Activated naive CD8-positive, alpha-beta T cell treated with anti-CD3 and anti-CD28 coated beads, Interleukin-2, amount 10 ng/mL, durations not matched to agents 7 days and 5 days (primary cell): ENCODE measurements around the gene ANXA11. TPM values are rescaled to one million over a fixed set of nuclear protein-coding genes. Genes with fewer than 3 reads are reported as not detected.
"Not testable (repeated sequence)": the region's sequence is repeated elsewhere in the genome, so short reads cannot be mapped to it uniquely, and the experiment has no call there.

Source experiments
- ATAC-seq: fragments of 150-1000 bp; cut with Tn5 transposase; one replicate; pipeline ENCODE4 v1.10.0; 2021; ENCODE audit warnings: low read depth, moderate library complexity
- POLR2A ChIA-PET: fragments of 350-600 bp; sonication (Branson Sonifier 250); formaldehyde crosslinking; loops from one replicate; lab custom pipeline; 2021; ENCODE audit warnings: antibody characterized with exemption; lab: Charles Lee
- DNase-seq: peaks from one replicate; pipeline ENCODE4 v3.0.0; 2021
- H3K27ac Mint-ChIP-seq: one replicate; pipeline ENCODE4 v1.8.0; 2022; ENCODE audit warnings: mild to moderate bottlenecking, mixed read lengths
- H3K27me3 Mint-ChIP-seq: one replicate; pipeline ENCODE4 v1.8.0; 2022; ENCODE audit warnings: mild to moderate bottlenecking, moderate library complexity, mixed read lengths
- H3K36me3 Mint-ChIP-seq: one replicate; pipeline ENCODE4 v1.8.0; 2021; ENCODE audit warnings: mild to moderate bottlenecking, mixed read lengths
- H3K4me1 Mint-ChIP-seq: one replicate; pipeline ENCODE4 v1.8.0; 2021; ENCODE audit warnings: mixed read lengths
- H3K4me3 Mint-ChIP-seq: one replicate; pipeline ENCODE4 v1.8.0; 2022; ENCODE audit warnings: mild to moderate bottlenecking, moderate library complexity, mixed read lengths
- H3K9me3 Mint-ChIP-seq: one replicate; pipeline ENCODE4 v1.8.0; 2021; ENCODE audit warnings: mixed read lengths
- total RNA-seq, 2 experiments: library from RNA; stranded (reverse); gene quantifications; one replicate each; pipeline ENCODE4 v1.2.3, GENCODE V29; 2021

The ANXA11 gene
- total RNA-seq, 2 experiments from 2014 or later, result 263 to 277 TPM

DNA sequence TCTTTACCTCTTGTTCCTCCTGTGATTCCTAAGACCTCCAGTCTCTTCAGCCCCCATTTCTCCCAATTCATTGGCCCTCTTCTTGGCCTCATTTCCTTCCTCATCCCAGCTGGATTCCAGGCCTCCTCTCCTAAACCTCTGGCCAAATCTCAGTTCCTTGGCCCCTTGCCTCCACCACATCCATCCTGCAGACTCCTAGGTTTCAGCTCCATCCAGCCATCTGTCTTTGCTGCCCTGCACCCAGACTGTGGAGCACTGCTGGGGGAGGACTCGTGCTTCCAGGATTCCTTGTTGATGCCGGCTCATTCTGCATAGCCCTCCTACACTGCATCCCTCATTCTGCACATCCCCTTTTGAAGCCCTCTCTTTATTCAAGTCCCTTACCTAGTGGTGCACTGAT is 66.1 kb downstream of the ANXA11 start:
- ATAC-seq (no peak), DNase-seq (no peak)
- no peak overlapping the region for H3K27ac Mint-ChIP-seq
- H3K27me3 Mint-ChIP-seq, result peaks cover 9% of the 10 kb centered on the region
- no peaks in the 10 kb centered on the region for H3K36me3 Mint-ChIP-seq
- H3K4me3 Mint-ChIP-seq, result no peak overlapping the region
- POLR2A ChIA-PET, result no interaction called here
- peaks cover 4% of the 10 kb centered on the region for H3K4me1 Mint-ChIP-seq
- H3K9me3 Mint-ChIP-seq, result no peaks in the 10 kb centered on the region

DNA sequence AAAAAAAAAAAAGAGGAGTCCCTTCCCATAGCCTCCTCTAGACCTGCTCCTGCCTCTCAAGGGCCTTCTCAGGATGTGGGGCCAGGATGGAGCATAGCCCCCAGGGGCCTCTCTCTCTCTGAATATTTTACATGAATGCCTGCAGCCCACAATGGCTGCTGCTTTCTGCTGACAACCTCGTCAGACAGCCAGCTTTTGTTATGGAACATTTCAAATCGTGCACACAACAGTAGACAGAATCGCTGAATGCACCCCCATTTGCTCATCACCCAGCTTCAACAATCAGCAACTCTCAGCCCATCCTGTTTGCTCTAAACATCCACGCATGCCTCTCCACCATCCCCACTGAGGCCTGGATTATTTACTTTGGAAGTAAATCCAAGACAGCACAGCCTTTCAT is 67.4 kb downstream of the ANXA11 start:
- no peak for DNase-seq
- ATAC-seq, result no peak
- peaks cover 1% of the 10 kb centered on the region for H3K4me1 Mint-ChIP-seq
- no peaks in the 10 kb centered on the region for H3K9me3 Mint-ChIP-seq
- no peak overlapping the region for H3K27ac Mint-ChIP-seq
- POLR2A ChIA-PET, result no interaction called here
- peaks cover 22% of the 10 kb centered on the region for H3K27me3 Mint-ChIP-seq
- H3K4me3 Mint-ChIP-seq, result no peak overlapping the region
- no peaks in the 10 kb centered on the region for H3K36me3 Mint-ChIP-seq

DNA sequence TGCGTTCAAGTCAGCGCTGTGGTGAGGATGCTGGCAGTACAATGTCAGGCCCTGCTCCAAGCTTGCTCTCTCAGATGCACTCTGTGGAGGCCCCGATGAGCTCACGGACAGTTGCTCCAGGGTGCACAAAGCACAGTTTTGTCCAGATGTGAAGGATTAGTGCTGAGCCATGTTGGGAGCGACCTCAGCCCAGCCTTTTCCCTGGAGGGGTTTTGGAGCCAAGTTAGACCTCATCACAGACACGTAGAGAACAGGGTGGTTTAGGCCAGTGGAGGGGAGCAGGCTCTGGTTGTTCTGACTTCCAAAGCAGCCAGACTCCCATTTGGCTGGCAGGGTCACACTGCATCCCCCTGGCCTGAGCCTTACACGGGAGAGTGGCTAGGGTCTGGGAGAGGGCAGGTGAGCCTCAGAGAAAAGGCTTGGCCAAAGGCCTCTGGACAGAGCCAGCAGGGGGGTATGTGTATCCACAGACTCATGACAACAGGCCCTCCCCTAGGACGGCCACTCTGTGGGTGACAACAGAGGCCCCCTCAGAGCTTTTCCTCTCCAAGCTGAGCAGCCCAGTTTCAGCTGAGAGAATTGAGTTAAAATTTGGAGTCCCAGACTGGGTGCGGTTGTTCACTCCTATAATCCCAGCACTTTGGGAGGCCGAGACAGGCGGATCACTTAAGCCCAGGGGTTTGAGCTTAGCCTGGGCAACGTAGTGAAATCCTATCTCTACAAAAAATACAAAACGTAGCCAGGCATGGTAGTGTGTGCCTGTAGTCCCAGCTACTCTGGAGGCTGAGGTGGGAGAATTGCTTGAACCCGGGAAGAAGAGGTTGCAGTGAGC is 68.1 kb downstream of the ANXA11 start:
- Mint-ChIP-seq H3K9me3 (no peaks in the 10 kb centered on the region), H3K4me3 (no peak overlapping the region), H3K27ac (no peak overlapping the region), H3K4me1 (peaks cover 3% of the 10 kb centered on the region), H3K27me3 (peaks cover 26% of the 10 kb centered on the region), H3K36me3 (no peaks in the 10 kb centered on the region)
- POLR2A ChIA-PET, result interaction anchor here (0.7 kb wide), 1 partner anchor 604 kb away, joined by 5 read pairs; no protein-coding TSS in a partner anchor
- ATAC-seq, result no peak
- DNase-seq, result no peak

DNA sequence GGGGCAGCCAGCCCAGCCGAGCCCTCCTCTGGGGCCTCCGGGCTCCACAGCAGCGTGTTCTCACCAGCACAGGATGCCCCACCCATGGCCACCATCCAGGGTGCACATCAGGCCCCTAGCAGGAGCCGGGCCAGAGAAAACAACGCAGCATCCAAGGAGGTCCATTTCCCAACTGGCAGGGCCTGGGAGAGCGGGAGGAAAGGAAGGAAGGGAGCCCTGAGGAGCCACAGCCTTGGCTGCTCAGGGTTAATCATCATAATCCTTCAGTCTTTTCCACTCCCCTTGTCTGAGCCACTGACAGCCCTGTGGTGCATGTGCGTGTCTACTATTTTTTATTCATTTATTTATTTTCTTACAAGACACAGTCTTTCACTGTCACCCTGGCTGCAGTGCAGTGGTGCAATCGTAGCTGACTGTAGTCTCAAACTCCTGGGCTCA is 69.2 kb downstream of the ANXA11 start:
- no peak for ATAC-seq
- Mint-ChIP-seq H3K9me3 (no peaks in the 10 kb centered on the region), H3K4me3 (no peak overlapping the region), H3K4me1 (peaks cover 3% of the 10 kb centered on the region), H3K27me3 (peaks cover 34% of the 10 kb centered on the region), H3K27ac (no peak overlapping the region), H3K36me3 (no peaks in the 10 kb centered on the region)
- no peak for DNase-seq
- POLR2A ChIA-PET, result no interaction called here

DNA sequence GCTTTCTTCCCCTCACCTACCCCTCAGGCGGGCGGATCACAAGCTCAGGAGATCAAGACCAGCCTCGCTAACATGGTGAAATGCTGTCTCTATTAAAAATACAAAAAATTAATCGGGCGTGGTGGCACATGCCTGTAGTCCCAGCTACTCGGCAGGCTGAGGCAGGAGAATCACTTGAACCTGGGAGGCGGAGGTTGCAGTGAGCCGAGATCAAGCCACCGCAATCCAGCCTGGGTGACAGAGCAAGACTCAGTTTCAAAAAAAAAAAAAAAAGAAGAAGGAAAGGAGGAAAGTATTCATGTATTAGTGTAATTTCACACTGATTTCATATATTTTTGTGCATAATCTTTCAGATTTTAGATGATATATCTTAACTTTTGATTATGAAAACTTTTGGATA is 71.7 kb downstream of the ANXA11 start:
- H3K27ac Mint-ChIP-seq, H3K4me3 Mint-ChIP-seq, H3K9me3 Mint-ChIP-seq, H3K36me3 Mint-ChIP-seq, ATAC-seq, H3K4me1 Mint-ChIP-seq, DNase-seq, POLR2A ChIA-PET: not testable (repeated sequence)
- peaks cover 41% of the 10 kb centered on the region for H3K27me3 Mint-ChIP-seq

DNA sequence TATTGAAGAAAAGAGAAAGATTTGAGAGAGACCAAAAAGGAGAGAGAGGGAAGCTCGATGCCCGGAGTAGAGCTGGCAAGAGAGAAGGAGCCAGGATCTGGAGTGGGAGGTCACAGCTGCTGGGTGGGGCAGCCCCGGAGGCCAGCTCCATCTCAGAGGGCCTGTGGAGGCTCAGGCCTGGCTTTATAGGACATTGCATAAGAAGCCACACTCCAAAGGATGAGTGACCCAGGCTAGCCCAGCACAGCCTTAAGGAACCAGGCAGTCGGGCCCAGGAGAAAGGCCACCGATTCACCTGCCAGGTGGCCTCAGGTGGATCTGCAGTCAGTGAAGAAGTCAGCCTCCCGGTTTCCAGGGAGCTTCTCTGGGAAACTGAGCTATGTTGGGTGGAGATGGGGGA is 72.1 kb downstream of the ANXA11 start:
- H3K27me3 Mint-ChIP-seq, result peaks cover 41% of the 10 kb centered on the region
- peaks cover 3% of the 10 kb centered on the region for H3K4me1 Mint-ChIP-seq
- H3K36me3 Mint-ChIP-seq, result no peaks in the 10 kb centered on the region
- POLR2A ChIA-PET, result no interaction called here
- ATAC-seq, result no peak
- no peak overlapping the region for H3K4me3 Mint-ChIP-seq
- H3K27ac Mint-ChIP-seq, result no peak overlapping the region
- no peak for DNase-seq
- no peaks in the 10 kb centered on the region for H3K9me3 Mint-ChIP-seq

DNA sequence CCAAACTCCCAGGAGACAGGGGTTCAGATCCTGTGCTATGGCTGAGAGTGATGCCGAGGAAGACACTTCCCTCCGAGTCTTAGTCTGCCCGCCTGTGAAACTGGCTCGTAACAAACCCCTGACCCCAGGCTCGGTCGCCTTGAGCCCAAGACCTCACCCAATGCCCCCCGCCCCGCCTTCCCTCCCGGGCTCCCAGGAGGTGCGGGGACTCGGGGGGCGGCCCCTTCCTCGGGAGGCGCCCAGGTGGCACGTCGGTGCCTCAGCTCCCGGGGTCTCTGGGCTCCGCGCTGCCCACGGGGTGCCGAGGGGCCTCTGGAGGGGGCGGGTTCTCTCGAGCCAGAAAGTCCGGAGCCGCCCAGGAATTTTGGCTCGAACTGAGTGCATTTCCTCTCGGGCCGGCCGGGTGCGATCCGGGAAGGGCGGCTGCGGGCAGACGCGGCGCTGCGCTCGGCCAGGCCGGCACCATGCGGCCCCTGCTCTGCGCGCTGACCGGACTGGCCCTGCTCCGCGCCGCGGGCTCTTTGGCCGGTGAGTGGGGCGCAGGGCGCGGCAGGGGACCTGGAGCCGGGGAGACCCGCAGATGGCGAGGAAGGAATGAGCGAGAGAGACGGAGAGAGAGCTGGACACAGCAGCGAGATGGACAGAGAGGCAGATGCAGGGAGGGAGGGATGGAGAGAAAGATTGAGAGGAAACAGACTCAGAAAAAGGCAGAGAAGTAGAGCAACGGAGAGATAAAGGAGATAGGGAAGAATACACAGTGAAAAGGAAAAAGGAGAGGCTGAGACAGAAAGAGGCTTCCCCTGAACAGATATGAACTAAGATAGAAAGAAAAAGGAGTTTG is 72.8 kb downstream of the ANXA11 start, which contains the start of gene PLAC9:
Gene PLAC9 (plus strand): TSS at position 432 of the 841 bp plus-strand sequence. CDS start 33 bp downstream, at position 465.
- H3K4me3 Mint-ChIP-seq, result peak within 1 kb of the TSS; percentile 9

DNA sequence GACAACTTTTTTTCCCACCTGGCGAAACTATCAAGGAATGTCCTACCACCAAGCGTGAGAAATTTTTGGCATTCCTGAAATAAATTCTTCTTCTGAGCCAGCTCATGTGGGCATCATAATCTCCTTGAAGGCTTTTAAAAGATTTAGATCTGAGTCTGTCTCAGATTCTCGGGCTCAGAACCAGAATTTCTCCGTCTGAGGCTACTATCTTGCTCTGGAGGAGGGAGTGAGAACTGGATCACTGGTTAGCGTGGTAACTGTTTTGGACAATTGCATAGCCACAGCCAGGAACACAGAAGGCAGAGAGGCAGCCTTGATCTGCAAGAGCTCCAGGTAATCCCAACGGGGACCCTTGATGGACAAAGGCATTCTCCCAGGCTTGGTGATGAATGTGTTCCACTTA is 73.8 kb downstream of the ANXA11 start:
- DNase-seq, result no peak

More for the DNA sequence above, 72.8 kb downstream of the ANXA11 start, which contains the start of gene PLAC9:
- POLR2A ChIA-PET, result no interaction called here
- Mint-ChIP-seq H3K4me1 (peaks cover 3% of the 10 kb centered on the region), H3K27me3 (peaks cover 41% of the 10 kb centered on the region), H3K27ac (no peak within 1 kb of the TSS), H3K9me3 (no peaks in the 10 kb centered on the region), H3K36me3 (no peaks in the 10 kb centered on the region)
- no peak for DNase-seq
- ATAC-seq, result no peak

DNA sequence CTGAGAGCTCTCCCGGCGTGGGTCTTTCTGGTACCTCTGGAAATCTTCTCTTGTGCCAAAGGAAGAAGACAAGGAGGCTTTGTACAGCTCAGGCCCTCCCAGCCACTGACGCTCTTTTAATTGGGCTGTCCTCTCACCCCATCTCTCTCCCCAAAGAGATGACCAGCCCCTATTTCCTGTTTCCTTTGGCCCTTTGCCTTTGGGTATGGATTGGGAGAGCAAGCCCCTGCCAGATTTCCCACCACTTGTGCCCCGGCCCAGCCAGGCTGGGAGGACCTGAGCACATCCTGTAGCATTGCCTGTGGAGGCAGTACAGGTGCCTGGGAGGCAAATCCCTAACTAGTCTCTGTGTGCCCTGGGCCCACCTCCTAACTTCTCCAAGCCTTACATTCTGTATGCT is 78.5 kb downstream of the ANXA11 start:
- Mint-ChIP-seq H3K27me3 (peaks cover 20% of the 10 kb centered on the region), H3K36me3 (no peaks in the 10 kb centered on the region), H3K4me1 (no peaks in the 10 kb centered on the region), H3K4me3 (no peak overlapping the region), H3K9me3 (no peaks in the 10 kb centered on the region), H3K27ac (no peak overlapping the region)
- ATAC-seq (no peak), DNase-seq (no peak)
- POLR2A ChIA-PET, result no interaction called here

More for the DNA sequence above, 73.8 kb downstream of the ANXA11 start:
- no peak for ATAC-seq
- Mint-ChIP-seq H3K36me3 (no peaks in the 10 kb centered on the region), H3K4me1 (peaks cover 3% of the 10 kb centered on the region), H3K9me3 (no peaks in the 10 kb centered on the region), H3K27ac (no peak overlapping the region), H3K27me3 (peaks cover 45% of the 10 kb centered on the region), H3K4me3 (no peak overlapping the region)
- POLR2A ChIA-PET, result no interaction called here

DNA sequence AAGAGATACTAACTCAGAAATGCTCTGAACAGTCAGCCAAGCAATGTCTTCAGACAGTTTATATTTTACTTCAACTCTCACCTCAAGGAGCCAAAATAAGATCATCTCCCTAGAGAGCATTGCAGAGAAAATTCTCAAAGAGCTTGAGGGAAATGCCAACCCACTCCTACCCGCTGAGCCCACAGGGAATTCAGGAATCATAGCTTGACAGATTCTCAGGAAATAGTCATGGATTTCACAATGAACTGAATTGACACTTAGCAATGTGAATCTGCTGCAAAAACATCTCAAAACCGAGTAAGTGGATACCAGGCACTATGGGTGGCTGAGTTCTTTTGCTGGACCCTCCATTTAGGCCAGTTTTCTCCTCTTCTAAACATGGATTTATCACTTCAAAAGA is 82.6 kb downstream of the ANXA11 start:
- H3K27ac Mint-ChIP-seq, result no peak overlapping the region
- H3K4me3 Mint-ChIP-seq, result no peak overlapping the region
- ATAC-seq, result no peak
- H3K4me1 Mint-ChIP-seq, result no peaks in the 10 kb centered on the region
- peaks cover 26% of the 10 kb centered on the region for H3K27me3 Mint-ChIP-seq
- POLR2A ChIA-PET, result no interaction called here
- no peaks in the 10 kb centered on the region for H3K9me3 Mint-ChIP-seq
- no peak for DNase-seq
- no peaks in the 10 kb centered on the region for H3K36me3 Mint-ChIP-seq

DNA sequence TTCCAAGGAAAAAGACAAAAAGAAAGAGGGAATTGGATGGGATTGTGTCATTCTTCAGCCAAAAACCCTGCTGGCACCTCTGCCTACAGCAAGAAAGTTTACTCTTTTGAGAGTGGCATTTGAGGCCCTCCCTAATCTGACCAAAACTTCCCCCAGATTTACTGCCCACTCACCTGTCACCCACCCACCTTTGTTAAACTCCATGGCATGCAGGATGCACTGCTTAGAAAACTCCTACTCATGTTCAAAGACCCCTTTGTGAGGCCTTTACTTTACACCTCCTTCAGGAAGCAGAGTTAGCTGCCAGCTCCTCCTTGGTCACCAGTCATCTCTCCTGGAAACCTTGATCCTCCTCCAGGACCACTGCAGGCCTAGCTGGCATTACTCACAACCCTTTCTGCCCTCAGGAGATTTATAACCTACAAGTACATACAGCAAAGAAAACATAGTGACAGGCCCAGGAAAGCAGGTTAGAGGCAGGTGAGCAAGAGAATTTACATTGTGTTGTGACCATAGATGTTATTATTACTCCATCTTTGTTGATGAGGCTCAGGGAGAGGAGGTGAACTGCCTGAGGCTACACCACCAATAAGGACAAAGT is 83.1 kb downstream of the ANXA11 start:
- H3K4me3 Mint-ChIP-seq, result no peak overlapping the region
- H3K36me3 Mint-ChIP-seq, result no peaks in the 10 kb centered on the region

DNA sequence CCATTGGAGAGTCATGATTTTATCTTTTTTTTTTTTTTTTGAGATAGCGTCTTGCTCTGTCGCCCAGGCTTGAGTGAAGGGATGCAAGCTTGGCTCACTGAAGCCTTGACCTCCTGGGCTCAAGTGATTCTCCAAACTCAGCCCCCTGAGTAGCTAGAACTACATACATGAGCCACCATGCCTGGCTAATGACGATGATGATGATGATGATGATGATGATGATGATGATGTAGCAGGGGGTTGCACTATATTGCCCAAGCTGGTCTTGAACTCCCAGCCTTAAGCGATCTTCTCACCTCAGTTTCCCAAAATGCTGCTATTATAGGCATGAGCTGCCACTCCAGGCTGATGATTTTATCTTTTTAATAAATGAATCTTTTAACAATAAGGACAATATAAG is 86.7 kb downstream of the ANXA11 start:
- POLR2A ChIA-PET, result no interaction called here
- no peak overlapping the region for H3K4me3 Mint-ChIP-seq
- ATAC-seq, result no peak
- H3K4me1 Mint-ChIP-seq, result no peaks in the 10 kb centered on the region
- no peaks in the 10 kb centered on the region for H3K9me3 Mint-ChIP-seq
- H3K27me3 Mint-ChIP-seq, result peaks cover 21% of the 10 kb centered on the region
- H3K27ac Mint-ChIP-seq, result no peak overlapping the region
- H3K36me3 Mint-ChIP-seq, result no peaks in the 10 kb centered on the region
- no peak for DNase-seq

More for the DNA sequence above, 83.1 kb downstream of the ANXA11 start:
- POLR2A ChIA-PET, result no interaction called here
- Mint-ChIP-seq H3K9me3 (no peaks in the 10 kb centered on the region), H3K27ac (no peak overlapping the region), H3K4me1 (no peaks in the 10 kb centered on the region), H3K27me3 (peaks cover 24% of the 10 kb centered on the region)
- DNase-seq, result no peak
- no peak for ATAC-seq

DNA sequence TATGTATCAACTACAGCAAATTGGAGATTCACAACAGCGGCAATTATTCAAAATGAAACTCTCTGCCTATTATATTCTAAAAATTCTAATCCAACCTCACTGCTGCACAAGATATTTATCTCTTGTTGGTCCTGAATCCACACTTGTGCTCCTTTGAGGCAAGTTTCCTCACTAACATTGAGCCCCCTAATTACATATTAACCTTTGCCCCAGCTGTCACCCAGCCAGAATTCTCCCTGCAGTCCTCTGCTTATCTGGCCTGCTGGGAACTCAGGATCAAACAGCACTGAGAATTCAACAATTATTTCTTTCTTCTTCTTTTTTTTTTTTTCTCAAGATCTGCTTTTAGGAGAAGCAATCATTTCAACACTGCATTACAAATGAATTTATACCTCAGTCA is 94.4 kb downstream of the ANXA11 start:
- DNase-seq (no peak), ATAC-seq (no peak)
- no peaks in the 10 kb centered on the region for H3K4me1 Mint-ChIP-seq
- peaks cover 12% of the 10 kb centered on the region for H3K9me3 Mint-ChIP-seq
- H3K4me3 Mint-ChIP-seq, result no peak overlapping the region
- H3K27ac Mint-ChIP-seq, result no peak overlapping the region
- H3K27me3 Mint-ChIP-seq, result peaks cover 3% of the 10 kb centered on the region
- H3K36me3 Mint-ChIP-seq, result no peaks in the 10 kb centered on the region
- POLR2A ChIA-PET, result no interaction called here
